Heart left ventricle (tissue), 13 donors: Measurements from ENCODE around the gene USP12.

Source experiments
- POLR2A ChIP-seq, 2 donors: fragments of 450-650 bp; IDR thresholded peaks; one replicate each; pipeline ENCODE4 v1.6.1; 2017; ENCODE audit warnings: antibody characterized with exemption in 2 of 2, mild to moderate bottlenecking in 2 of 2, moderate library complexity in 2 of 2
- TF ChIP-seq, protein P1 (sequence below), 12 donors: fragments of 200-600 bp; sonication (generic) in 4 of 12; IDR thresholded peaks; one replicate each; pipeline versions ENCODE4 v1.5.0 to v1.8.0; 2018 to 2022; ENCODE audit warnings: antibody characterized with exemption in 12 of 12, mild to moderate bottlenecking in 5 of 12
- donor health status: ischemic (EF 13 %, LVEDD 7.1; RV severe dilation, severe dysfunction).
- donor health status: DM: no; HTN: yes; CAD: no.
- donor health status: DM: no; HTN: no; CAD: no.
- donor health status: ischemic (EF 25% LVEDD 6.9; RV normal size, moderate dysfunction).
- donor health status: ischemic (EF 25% LVEDD 5.7; RV mildly dilated, moderate dysfunction).
- donor health status: ischemic (EF 35%, LVEDD 5.7; RV mildly dilated, moderate dysfunction).
- donor health status: nonischemic (EF 11% LVEDD 7.7; RV severe dilation, severe dysfunction).
- donor health status: DM: yes; HTN: yes; CAD: no.
- donor health status: PGD.
- donor health status: ischemic (EF 29% LVEDD 5.4; RV normal size, mild dysfunction).
- donor health status: nonischemic (EF 23%, LVEDD 6.1; RV moderate dilation, normal function).

DNA sequence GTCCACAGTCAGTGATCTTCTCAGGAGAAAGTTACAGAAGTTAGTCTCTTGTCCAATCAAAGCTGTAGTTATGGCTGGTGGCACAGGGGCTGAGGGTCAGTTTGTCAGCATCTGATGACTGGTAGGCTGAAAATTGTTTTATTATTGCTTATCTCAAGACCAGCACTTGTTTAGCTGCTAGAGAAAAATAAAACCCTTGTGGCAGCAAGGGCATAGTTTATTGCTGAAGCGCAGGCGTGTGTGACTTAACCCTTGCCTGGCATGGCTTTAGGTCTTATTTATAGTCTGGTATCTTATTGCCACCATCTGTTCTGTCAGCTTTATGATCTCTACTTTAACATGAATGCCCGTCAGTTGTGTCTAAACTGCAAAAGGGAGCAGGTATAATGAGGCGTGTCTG lies 154.7 kb downstream of the USP12 start:
- TF ChIP-seq, protein P1, sequence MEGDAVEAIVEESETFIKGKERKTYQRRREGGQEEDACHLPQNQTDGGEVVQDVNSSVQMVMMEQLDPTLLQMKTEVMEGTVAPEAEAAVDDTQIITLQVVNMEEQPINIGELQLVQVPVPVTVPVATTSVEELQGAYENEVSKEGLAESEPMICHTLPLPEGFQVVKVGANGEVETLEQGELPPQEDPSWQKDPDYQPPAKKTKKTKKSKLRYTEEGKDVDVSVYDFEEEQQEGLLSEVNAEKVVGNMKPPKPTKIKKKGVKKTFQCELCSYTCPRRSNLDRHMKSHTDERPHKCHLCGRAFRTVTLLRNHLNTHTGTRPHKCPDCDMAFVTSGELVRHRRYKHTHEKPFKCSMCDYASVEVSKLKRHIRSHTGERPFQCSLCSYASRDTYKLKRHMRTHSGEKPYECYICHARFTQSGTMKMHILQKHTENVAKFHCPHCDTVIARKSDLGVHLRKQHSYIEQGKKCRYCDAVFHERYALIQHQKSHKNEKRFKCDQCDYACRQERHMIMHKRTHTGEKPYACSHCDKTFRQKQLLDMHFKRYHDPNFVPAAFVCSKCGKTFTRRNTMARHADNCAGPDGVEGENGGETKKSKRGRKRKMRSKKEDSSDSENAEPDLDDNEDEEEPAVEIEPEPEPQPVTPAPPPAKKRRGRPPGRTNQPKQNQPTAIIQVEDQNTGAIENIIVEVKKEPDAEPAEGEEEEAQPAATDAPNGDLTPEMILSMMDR (IDR thresholded peaks at IDR 0.05) = no peak
- no peak for TF ChIP-seq POLR2A (IDR thresholded peaks at IDR 0.05)
